ENCODE results near the gene GPR68.

GRCh38 chr14:91235841-91236240 lies 8.7 kb downstream of the GPR68 start:
- TF ChIP-seq CTCF (IDR thresholded peaks at IDR 0.05), result no peak
- TF ChIP-seq POLR2A (IDR thresholded peaks at IDR 0.05), result no peak
